Esophagus squamous epithelium (tissue), 5 donors: Measurements from ENCODE around the gene SOX6. TPM values are rescaled to one million over a fixed set of nuclear protein-coding genes. Genes with fewer than 3 reads are reported as not detected.

Experiments used
- DNase-seq: peaks from one replicate; lab custom pipeline; 2025; lab: John Stamatoyannopoulos, UW
- H3K27ac ChIP-seq, 4 donors: fragments of 200-600 bp; sonication (generic); one replicate each; pipeline ENCODE4 v1.5.1; 2016 to 2019; ENCODE audit warnings: mild to moderate bottlenecking in 1 of 4
- H3K27me3 ChIP-seq, 4 donors: fragments of 200-600 bp; sonication (generic); 1 replicate in 3 of 4; 2 replicates in 1 of 4; pipeline versions ENCODE4 v1.5.1 to v1.6.0; 2017 to 2021; ENCODE audit warnings: antibody characterized with exemption in 1 of 4
- H3K36me3 ChIP-seq, 3 donors: fragments of 200-600 bp; sonication (generic); one replicate each; pipeline ENCODE4 v1.5.1; 2016 to 2019
- H3K4me1 ChIP-seq, 3 donors: fragments of 200-600 bp; sonication (generic); one replicate each; pipeline ENCODE4 v1.5.1; 2017 to 2019
- H3K4me3 ChIP-seq, 4 donors: fragments of 200-600 bp; sonication (generic); 1 replicate in 3 of 4; 2 replicates in 1 of 4; pipeline ENCODE4 v1.5.1; 2016 to 2019; ENCODE audit warnings: mild to moderate bottlenecking in 2 of 4, moderate library complexity in 1 of 4
- H3K9me3 ChIP-seq, 3 donors: fragments of 200-600 bp; sonication (generic); one replicate each; pipeline ENCODE4 v1.5.1; 2016 to 2019
- CTCF ChIP-seq, 6 experiments: fragments of 450-650 bp in 4 of 6; fragments of 200-600 bp in 2 of 6; sonication (generic) in 2 of 6; IDR thresholded peaks; one replicate each; pipeline ENCODE4 v1.5.1; 2016 to 2019; ENCODE audit warnings: antibody characterized with exemption in 6 of 6, mild to moderate bottlenecking in 4 of 6, moderate library complexity in 4 of 6
- POLR2A ChIP-seq, 4 donors: fragments of 450-650 bp; IDR thresholded peaks; one replicate each; pipeline ENCODE4 v1.6.1; 2017; ENCODE audit warnings: antibody characterized with exemption in 4 of 4, mild to moderate bottlenecking in 4 of 4, moderate library complexity in 3 of 4
- WGBS, 2 donors: methylation state at CpG; one replicate each; pipeline ENCODE4 v1.1.5; 2018; 5-methylcytosine and 5-hydroxymethylcytosine counted together
- intact Hi-C: fragments of 100-400 bp; cut with DNase I; formaldehyde crosslinking; loops from one replicate; pipeline ENCODE4 v1.15.0; 2022
- total RNA-seq, 4 donors: library from RNA; depleted of rRNA; stranded (reverse); fragments of >200 nt; gene quantifications; one replicate each; pipeline ENCODE4 v1.1.0, GENCODE V29; 2016
- donor health status: DM: yes; HTN: yes; CAD: no.

The SOX6 gene
- total RNA-seq, 4 donors from 2014 or later = 7.8 to 16.0 (median 10.6) TPM

- intact Hi-C loops = no loop called here
- 52 to 88% methylated on average over 1 of the region's 1 CpG for WGBS, 2 donors
- H3K27ac ChIP-seq = no peak overlapping the region
- no peaks in the 10 kb centered on the region for H3K36me3 ChIP-seq
- no peaks in the 10 kb centered on the region for H3K9me3 ChIP-seq
- TF ChIP-seq POLR2A (IDR thresholded peaks at IDR 0.05) = no peak
- no peak for TF ChIP-seq CTCF (IDR thresholded peaks at IDR 0.05)
- no peak overlapping the region for H3K4me3 ChIP-seq
- peaks cover 0 to 6% (median 0%) of the 10 kb centered on the region in 3 donors for H3K4me1 ChIP-seq
- no peak for DNase-seq
- no peaks in the 10 kb centered on the region for H3K27me3 ChIP-seq
Observed at GRCh38 chr11:16180868-16181267, 175.5 kb downstream of the SOX6 start.

GRCh38 chr11:16179676-16180075, 176.7 kb downstream of the SOX6 start:
- WGBS, 2 donors = 77 to 84% methylated on average over 3 of the region's 3 CpGs
- no peak for DNase-seq
- Histone ChIP-seq H3K4me1 (peaks cover 0 to 3% (median 0%) of the 10 kb centered on the region in 3 donors), H3K27ac (no peak overlapping the region), H3K9me3 (no peaks in the 10 kb centered on the region), H3K4me3 (no peak overlapping the region), H3K36me3 (no peaks in the 10 kb centered on the region), H3K27me3 (no peaks in the 10 kb centered on the region)
- intact Hi-C loops = no loop called here
- no peak for TF ChIP-seq POLR2A (IDR thresholded peaks at IDR 0.05)
- no peak for TF ChIP-seq CTCF (IDR thresholded peaks at IDR 0.05)

- WGBS, 2 donors = 94 to 95% methylated on average over 1 of the region's 1 CpG
- intact Hi-C loops = no loop called here
Observed at GRCh38 chr11:16178273-16178672, 178.1 kb downstream of the SOX6 start.

GRCh38 chr11:16177688-16178087, 178.7 kb downstream of the SOX6 start:
- DNase-seq = no peak
- Histone ChIP-seq H3K36me3 (no peaks in the 10 kb centered on the region), H3K4me3 (no peak overlapping the region), H3K9me3 (no peaks in the 10 kb centered on the region), H3K27me3 (no peaks in the 10 kb centered on the region), H3K27ac (no peak overlapping the region), H3K4me1 (no peaks in the 10 kb centered on the region)
- 91 to 96% methylated on average over 3 of the region's 3 CpGs for WGBS, 2 donors
- no peak for TF ChIP-seq CTCF (IDR thresholded peaks at IDR 0.05)
- TF ChIP-seq POLR2A (IDR thresholded peaks at IDR 0.05) = no peak
- intact Hi-C loops = no loop called here

More at GRCh38 chr11:16178273-16178672, 178.1 kb downstream of the SOX6 start:
- Histone ChIP-seq H3K9me3 (no peaks in the 10 kb centered on the region), H3K4me3 (no peak overlapping the region), H3K27ac (no peak overlapping the region), H3K27me3 (no peaks in the 10 kb centered on the region), H3K36me3 (no peaks in the 10 kb centered on the region), H3K4me1 (no peaks in the 10 kb centered on the region)
- no peak for TF ChIP-seq CTCF (IDR thresholded peaks at IDR 0.05)
- TF ChIP-seq POLR2A (IDR thresholded peaks at IDR 0.05) = no peak
- no peak for DNase-seq

- Histone ChIP-seq H3K4me1 (no peaks in the 10 kb centered on the region), H3K4me3 (no peak overlapping the region), H3K27ac (no peak overlapping the region), H3K9me3 (no peaks in the 10 kb centered on the region), H3K36me3 (no peaks in the 10 kb centered on the region), H3K27me3 (no peaks in the 10 kb centered on the region)
- intact Hi-C loops = no loop called here
- DNase-seq = no peak
- no peak for TF ChIP-seq CTCF (IDR thresholded peaks at IDR 0.05)
- no peak for TF ChIP-seq POLR2A (IDR thresholded peaks at IDR 0.05)
Observed at GRCh38 chr11:16173798-16174197, 182.5 kb downstream of the SOX6 start.
